HCT116 (cell line): ENCODE results near the gene TEPSIN.

Experiments
- FOSL1 ChIP-seq: IDR thresholded peaks from 2 replicates; pipeline ENCODE4 v1.6.1; 2012; ENCODE audit warnings: low read depth
- POLR2AphosphoS5 ChIP-seq: IDR thresholded peaks from 2 replicates; pipeline ENCODE4 v1.6.1; 2011; ENCODE audit warnings: mild to moderate bottlenecking, low read depth, low read length, moderate library complexity
- SIN3A ChIP-seq: IDR thresholded peaks from 2 replicates; pipeline ENCODE4 v1.6.1; 2012; ENCODE audit warnings: low read depth
- TF ChIP-seq, protein P1 (sequence below), 3 experiments: fragments of 200-600 bp in 1 of 3; sonication (generic) in 1 of 3; IDR thresholded peaks in 2 of 3; conservative IDR thresholded peaks in 1 of 3; 2 replicates each; pipeline ENCODE4 v1.5.1; 2012 to 2017; ENCODE audit warnings: low read depth in 2 of 3, low read length in 2 of 3, antibody characterized with exemption in 1 of 3, borderline replicate concordance in 1 of 3, control low read depth in 1 of 3, mild to moderate bottlenecking in 1 of 3, mixed read lengths in 1 of 3, mixed run types in 1 of 3, moderate library complexity in 1 of 3; ENCODE audit not compliant: insufficient read depth in 1 of 3

DNA sequence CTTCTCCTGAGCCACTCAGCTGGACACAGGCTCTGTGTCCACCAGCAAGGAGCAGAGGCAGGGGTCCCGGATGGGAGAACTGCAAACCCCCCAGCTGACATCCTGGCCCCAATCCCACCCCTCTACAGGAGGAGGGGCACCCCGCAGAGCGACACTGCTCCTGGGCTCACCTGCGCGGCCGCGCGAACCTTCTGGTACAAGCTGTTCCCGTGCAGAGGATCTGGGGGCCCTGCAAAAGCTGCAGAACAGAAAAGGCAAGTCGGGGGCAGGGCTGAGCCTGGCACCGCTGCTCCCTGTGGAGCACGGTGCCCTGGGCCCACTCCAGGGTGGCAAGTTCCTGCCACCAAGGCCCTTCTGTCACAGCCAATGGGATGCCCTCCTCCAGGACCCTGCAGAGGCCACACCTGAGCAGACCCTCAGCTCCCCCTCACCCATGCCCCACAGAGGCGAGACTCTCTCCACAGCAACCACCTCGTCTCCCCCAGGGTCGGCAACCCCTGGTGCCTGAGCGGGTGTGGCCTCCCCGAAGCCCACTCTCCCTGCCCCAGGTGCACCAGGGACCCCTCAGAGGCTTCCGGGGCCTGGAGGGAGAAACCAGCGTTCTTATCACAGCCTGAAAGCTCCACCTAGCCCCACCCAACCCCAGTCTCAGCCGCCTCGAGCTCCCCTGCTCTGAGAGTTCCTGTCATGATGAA lies 4.9 kb downstream of the TEPSIN start:
- no peak for TF ChIP-seq FOSL1
- no peak for TF ChIP-seq POLR2AphosphoS5
- TF ChIP-seq, protein P1, sequence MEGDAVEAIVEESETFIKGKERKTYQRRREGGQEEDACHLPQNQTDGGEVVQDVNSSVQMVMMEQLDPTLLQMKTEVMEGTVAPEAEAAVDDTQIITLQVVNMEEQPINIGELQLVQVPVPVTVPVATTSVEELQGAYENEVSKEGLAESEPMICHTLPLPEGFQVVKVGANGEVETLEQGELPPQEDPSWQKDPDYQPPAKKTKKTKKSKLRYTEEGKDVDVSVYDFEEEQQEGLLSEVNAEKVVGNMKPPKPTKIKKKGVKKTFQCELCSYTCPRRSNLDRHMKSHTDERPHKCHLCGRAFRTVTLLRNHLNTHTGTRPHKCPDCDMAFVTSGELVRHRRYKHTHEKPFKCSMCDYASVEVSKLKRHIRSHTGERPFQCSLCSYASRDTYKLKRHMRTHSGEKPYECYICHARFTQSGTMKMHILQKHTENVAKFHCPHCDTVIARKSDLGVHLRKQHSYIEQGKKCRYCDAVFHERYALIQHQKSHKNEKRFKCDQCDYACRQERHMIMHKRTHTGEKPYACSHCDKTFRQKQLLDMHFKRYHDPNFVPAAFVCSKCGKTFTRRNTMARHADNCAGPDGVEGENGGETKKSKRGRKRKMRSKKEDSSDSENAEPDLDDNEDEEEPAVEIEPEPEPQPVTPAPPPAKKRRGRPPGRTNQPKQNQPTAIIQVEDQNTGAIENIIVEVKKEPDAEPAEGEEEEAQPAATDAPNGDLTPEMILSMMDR (IDR thresholded peaks at IDR 0.05 in 2 of 3, conservative IDR thresholded peaks at IDR 0.05 in 1 of 3; ENCODE audit: borderline replicate concordance in 1 of 3, insufficient read depth in 1 of 3, low read depth in 2 of 3, low read length in 2 of 3) = no peak
- no peak for TF ChIP-seq SIN3A
